MM.1S (cell line): ENCODE results near the gene FGD4.

Experiments used
- DNase-seq: peaks from one replicate; pipeline ENCODE4 v3.0.0-alpha.2; 2015
- H2AFZ ChIP-seq: fragments of 300-600 bp; sonication (generic); 2 replicates; pipeline ENCODE4 v1.6.0; 2016; ENCODE audit warnings: antibody characterized with exemption, low read length
- H3F3A ChIP-seq: fragments of 300-600 bp; sonication (generic); 2 replicates; pipeline ENCODE4 v1.6.1; 2016; ENCODE audit warnings: mild to moderate bottlenecking, antibody characterized with exemption, low read length, moderate library complexity, mixed read lengths; ENCODE audit not compliant: insufficient read depth
- H3K27ac ChIP-seq: fragments of 300-600 bp; sonication (generic); 2 replicates; pipeline ENCODE4 v1.5.1; 2016; ENCODE audit warnings: mild to moderate bottlenecking, low read length
- H3K27me3 ChIP-seq: fragments of 300-600 bp; sonication (generic); replicated peaks from 2 replicates; pipeline ENCODE4 v1.6.0; 2016; ENCODE audit warnings: low read length; ENCODE audit not compliant: insufficient read depth
- H3K36me3 ChIP-seq: fragments of 300-600 bp; sonication (generic); replicated peaks from 2 replicates; pipeline ENCODE4 v1.6.1; 2016; ENCODE audit warnings: mild to moderate bottlenecking, low read length, mixed read lengths; ENCODE audit not compliant: insufficient read depth
- H3K4me1 ChIP-seq: fragments of 300-600 bp; sonication (generic); 2 replicates; pipeline ENCODE4 v1.6.1; 2016; ENCODE audit warnings: low read length, mixed read lengths
- H3K4me2 ChIP-seq: fragments of 300-600 bp; sonication (generic); 2 replicates; pipeline ENCODE4 v1.6.0; 2016; ENCODE audit warnings: low read depth, low read length
- H3K4me3 ChIP-seq: fragments of 300-600 bp; sonication (generic); 2 replicates; pipeline ENCODE4 v1.5.1; 2016; ENCODE audit warnings: low read length, mixed read lengths
- H3K79me2 ChIP-seq: fragments of 300-600 bp; sonication (generic); 2 replicates; pipeline ENCODE4 v1.6.1; 2016; ENCODE audit warnings: mixed run types, low read length, mixed read lengths
- H3K9ac ChIP-seq: fragments of 300-600 bp; sonication (generic); 2 replicates; pipeline ENCODE4 v1.6.1; 2016; ENCODE audit warnings: low read length, mixed read lengths
- H3K9me2 ChIP-seq: fragments of 300-600 bp; sonication (generic); replicated peaks from 2 replicates; pipeline ENCODE4 v1.6.1; 2016; ENCODE audit warnings: mild to moderate bottlenecking, low read length, mixed read lengths; ENCODE audit not compliant: insufficient read depth
- H3K9me3 ChIP-seq: fragments of 300-600 bp; sonication (generic); replicated peaks from 2 replicates; pipeline ENCODE4 v1.6.1; 2016; ENCODE audit warnings: mild to moderate bottlenecking, low read length, mixed read lengths; ENCODE audit not compliant: insufficient read depth
- H4K20me1 ChIP-seq: fragments of 300-600 bp; sonication (generic); 2 replicates; pipeline ENCODE4 v1.6.1; 2016; ENCODE audit warnings: mild to moderate bottlenecking, low read length, moderate library complexity, mixed read lengths; ENCODE audit not compliant: insufficient read depth
- EZH2 ChIP-seq: fragments of 300-600 bp; sonication (generic); optimal IDR thresholded peaks from 2 replicates; pipeline ENCODE3; 2017; ENCODE audit warnings: low read depth, mild to moderate bottlenecking, antibody characterized with exemption, low read length, mixed read lengths
- EZH2phosphoT487 ChIP-seq: fragments of 300-600 bp; sonication (generic); IDR thresholded peaks from 2 replicates; pipeline ENCODE4 v1.6.1; 2018; ENCODE audit warnings: antibody characterized with exemption, low read length
- TF ChIP-seq, protein P1 (sequence below): fragments of 300-600 bp; sonication (generic); IDR thresholded peaks from 2 replicates; pipeline ENCODE4 v1.5.1; 2016; ENCODE audit warnings: antibody characterized with exemption, low read length, mixed read lengths

FGD4 gene

DNA sequence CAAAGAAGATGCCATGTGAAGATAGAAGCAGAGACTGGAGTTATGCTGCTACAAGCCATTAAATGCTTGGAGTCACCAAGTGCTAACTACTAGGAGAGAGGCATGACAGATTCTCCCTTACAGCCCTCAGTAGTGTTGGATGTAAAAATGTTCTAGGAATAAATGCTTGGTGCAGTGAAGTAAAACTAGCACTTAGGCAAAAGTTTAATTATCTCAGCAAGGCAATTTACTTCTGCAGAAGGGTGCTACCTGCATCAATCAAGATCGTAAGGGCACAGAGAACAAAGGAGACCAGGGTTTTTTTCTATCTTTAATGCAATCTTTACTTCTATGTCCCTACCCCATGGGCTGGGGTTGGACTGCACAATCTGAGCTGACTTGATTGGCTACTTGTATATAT lies 270.2 kb downstream of the FGD4 start:
- H3K9me2 ChIP-seq = no peaks in the 10 kb centered on the region
- no peak overlapping the region for H3K27ac ChIP-seq
- DNase-seq = no peak
- H3K9ac ChIP-seq = no peak overlapping the region
- peaks cover 3% of the 10 kb centered on the region; the same call in 1 of the 2 replicates for H3F3A ChIP-seq
- H3K4me3 ChIP-seq = no peak overlapping the region
- H3K9me3 ChIP-seq = no peaks in the 10 kb centered on the region
- no peaks in the 10 kb centered on the region for H3K27me3 ChIP-seq
- no peaks in the 10 kb centered on the region for H3K79me2 ChIP-seq
- H3K4me2 ChIP-seq = no peak overlapping the region
- no peaks in the 10 kb centered on the region for H4K20me1 ChIP-seq
- H3K4me1 ChIP-seq = 0 out of 2 replicates have a peak, but pooled peaks cover 4% of the 10 kb centered on the region
- no peaks in the 10 kb centered on the region for H3K36me3 ChIP-seq
- no peak for TF ChIP-seq EZH2phosphoT487
- TF ChIP-seq, protein P1, sequence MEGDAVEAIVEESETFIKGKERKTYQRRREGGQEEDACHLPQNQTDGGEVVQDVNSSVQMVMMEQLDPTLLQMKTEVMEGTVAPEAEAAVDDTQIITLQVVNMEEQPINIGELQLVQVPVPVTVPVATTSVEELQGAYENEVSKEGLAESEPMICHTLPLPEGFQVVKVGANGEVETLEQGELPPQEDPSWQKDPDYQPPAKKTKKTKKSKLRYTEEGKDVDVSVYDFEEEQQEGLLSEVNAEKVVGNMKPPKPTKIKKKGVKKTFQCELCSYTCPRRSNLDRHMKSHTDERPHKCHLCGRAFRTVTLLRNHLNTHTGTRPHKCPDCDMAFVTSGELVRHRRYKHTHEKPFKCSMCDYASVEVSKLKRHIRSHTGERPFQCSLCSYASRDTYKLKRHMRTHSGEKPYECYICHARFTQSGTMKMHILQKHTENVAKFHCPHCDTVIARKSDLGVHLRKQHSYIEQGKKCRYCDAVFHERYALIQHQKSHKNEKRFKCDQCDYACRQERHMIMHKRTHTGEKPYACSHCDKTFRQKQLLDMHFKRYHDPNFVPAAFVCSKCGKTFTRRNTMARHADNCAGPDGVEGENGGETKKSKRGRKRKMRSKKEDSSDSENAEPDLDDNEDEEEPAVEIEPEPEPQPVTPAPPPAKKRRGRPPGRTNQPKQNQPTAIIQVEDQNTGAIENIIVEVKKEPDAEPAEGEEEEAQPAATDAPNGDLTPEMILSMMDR = no peak
- no peak overlapping the region for H2AFZ ChIP-seq

DNA sequence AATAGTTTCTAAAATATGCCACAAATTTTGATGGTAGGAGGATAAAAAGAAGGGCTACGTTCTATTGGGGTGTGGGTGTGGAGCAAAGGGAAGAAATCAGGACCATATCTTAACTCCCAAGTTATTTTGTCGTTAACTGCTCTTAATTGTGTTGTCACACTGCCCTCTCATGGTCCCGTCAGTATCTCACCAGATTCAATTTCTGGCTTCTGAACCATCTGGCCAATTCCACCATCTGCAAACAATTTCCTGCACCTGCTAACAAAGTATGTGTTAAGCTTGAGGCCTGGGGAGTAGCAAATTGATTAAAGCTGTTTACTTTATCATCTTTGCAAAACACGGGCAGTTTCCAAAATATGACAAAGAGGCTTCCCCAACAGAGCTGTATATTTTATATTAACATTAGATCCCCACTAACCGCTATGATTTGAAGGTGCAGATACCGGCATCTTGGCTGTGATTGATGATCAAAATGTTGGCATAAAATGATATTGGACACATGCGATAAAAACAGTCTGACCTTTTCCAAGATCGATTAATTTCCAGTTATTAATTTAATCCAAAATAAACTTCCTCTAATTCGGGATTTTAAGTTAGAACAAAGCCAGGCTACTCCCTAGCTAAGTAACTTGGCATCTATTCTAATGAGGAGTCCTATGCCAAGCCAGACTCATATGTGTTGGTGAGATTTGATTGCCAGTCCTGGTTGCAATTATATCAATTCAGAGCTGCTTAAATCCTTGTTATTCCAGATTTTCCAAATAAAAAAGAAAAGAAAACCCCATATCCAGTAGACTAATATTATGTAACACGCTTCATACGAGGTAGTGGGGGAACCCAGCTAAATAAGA lies 272.8 kb downstream of the FGD4 start:
- H3F3A ChIP-seq = peaks cover 3% of the 10 kb centered on the region; the same call in 1 of the 2 replicates
- no peak overlapping the region for H2AFZ ChIP-seq
- H3K9ac ChIP-seq = no peak overlapping the region
- no peaks in the 10 kb centered on the region for H3K79me2 ChIP-seq
- peak; percentile 75 for DNase-seq
- H3K4me3 ChIP-seq = no peak overlapping the region
- 0 out of 2 replicates have a peak, but pooled peaks cover 4% of the 10 kb centered on the region for H3K4me1 ChIP-seq
- H3K4me2 ChIP-seq = no peak overlapping the region
- TF ChIP-seq, protein P1 = peak; percentile 66
- no peak for TF ChIP-seq EZH2phosphoT487
- no peaks in the 10 kb centered on the region for H3K9me3 ChIP-seq
- no peak overlapping the region for H3K27ac ChIP-seq
- H3K9me2 ChIP-seq = no peaks in the 10 kb centered on the region
- no peaks in the 10 kb centered on the region for H4K20me1 ChIP-seq
- H3K27me3 ChIP-seq = no peaks in the 10 kb centered on the region
- H3K36me3 ChIP-seq = no peaks in the 10 kb centered on the region

DNA sequence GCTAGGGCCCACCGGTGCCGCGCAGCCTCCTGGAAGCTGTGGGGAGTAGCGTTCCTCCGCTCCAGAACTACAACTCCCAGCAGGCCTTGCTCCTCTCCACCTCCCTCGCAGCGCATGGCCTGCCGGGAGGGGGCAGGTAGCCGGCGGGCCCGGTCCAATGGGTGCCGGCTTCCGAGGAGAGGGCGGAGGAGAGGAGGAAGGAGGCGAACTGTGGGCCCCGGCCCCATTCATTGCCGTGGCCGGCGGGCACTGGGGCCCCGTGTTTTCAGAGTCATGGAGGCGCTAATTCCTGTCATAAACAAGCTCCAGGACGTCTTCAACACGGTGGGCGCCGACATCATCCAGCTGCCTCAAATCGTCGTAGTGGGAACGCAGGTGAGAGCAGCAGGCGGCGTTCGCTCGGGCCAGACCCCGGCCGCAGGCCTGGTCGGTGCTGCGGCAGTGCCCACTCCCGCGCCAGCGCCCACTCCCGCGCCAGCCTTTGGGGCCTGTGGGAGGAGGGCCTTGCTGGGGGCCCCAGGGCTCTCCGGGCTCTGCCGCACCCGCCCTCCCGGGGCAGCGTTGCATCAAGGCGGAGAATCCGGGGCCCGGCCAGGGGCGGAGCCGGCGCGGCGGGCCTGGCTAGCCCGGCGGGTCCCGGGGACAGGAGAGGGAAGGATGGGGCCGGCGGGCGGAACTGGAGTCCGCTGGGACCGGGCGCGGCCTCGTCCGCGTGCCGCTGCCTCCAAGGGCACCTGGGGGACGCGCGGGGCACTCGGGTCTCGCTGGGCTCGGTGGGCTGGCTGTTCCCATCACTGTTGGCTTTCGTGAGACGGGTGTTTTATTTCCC lies 279.9 kb downstream of the FGD4 start, which contains the start of gene DNM1L:
DNM1L (plus strand) TSS at position 211 of the 829 bp plus-strand sequence; CDS start at position 274, 63 bp downstream.
- no peak for TF ChIP-seq EZH2phosphoT487
- TF ChIP-seq, protein P1 = no peak
- TF ChIP-seq EZH2 = no peak
- H3K9me3 ChIP-seq = no peaks in the 10 kb centered on the region
- peak within 1 kb of the TSS; percentile 79 for H3K27ac ChIP-seq
- DNase-seq = peak; percentile 94
- peaks cover 7% of the 10 kb centered on the region for H3K4me1 ChIP-seq
- no peaks in the 10 kb centered on the region for H3K9me2 ChIP-seq
- peak within 1 kb of the TSS; percentile 90 for H3K4me3 ChIP-seq
- H3F3A ChIP-seq = peaks cover 6% of the 10 kb centered on the region; the same call in 1 of the 2 replicates
- H3K27me3 ChIP-seq = no peaks in the 10 kb centered on the region
- peaks cover 5% of the 10 kb centered on the region; the same call in 1 of the 2 replicates for H3K36me3 ChIP-seq
- H2AFZ ChIP-seq = peak within 1 kb of the TSS; percentile 78
- peak within 1 kb of the TSS; percentile 86 for H3K9ac ChIP-seq
- H4K20me1 ChIP-seq = no peaks in the 10 kb centered on the region
- H3K4me2 ChIP-seq = peak within 1 kb of the TSS; percentile 92
- H3K79me2 ChIP-seq = peaks cover 47% of the 10 kb centered on the region
